Ovary (tissue), 3 donors: ENCODE measurements around the gene RERE.

Experiments
- EP300 ChIP-seq: sonication (generic); formaldehyde crosslinking; IDR thresholded peaks from one replicate; pipeline ENCODE4 v1.6.1; 2017; ENCODE audit warnings: antibody characterized with exemption
- POLR2A ChIP-seq: fragments of 450-650 bp; IDR thresholded peaks from one replicate; pipeline ENCODE4 v1.6.1; 2017; ENCODE audit warnings: antibody characterized with exemption, mild to moderate bottlenecking, moderate library complexity
- TF ChIP-seq, protein P1 (sequence below), 3 donors: fragments of 450-650 bp in 2 of 3; fragments of 200-600 bp in 1 of 3; IDR thresholded peaks; one replicate each; pipeline versions ENCODE4 v1.5.1 to v1.8.0; 2016 to 2022; ENCODE audit warnings: antibody characterized with exemption in 3 of 3, mild to moderate bottlenecking in 1 of 3
- donor health status: DM: no; HTN: no; CAD: no.

- TF ChIP-seq POLR2A, result no peak
- TF ChIP-seq, protein P1, sequence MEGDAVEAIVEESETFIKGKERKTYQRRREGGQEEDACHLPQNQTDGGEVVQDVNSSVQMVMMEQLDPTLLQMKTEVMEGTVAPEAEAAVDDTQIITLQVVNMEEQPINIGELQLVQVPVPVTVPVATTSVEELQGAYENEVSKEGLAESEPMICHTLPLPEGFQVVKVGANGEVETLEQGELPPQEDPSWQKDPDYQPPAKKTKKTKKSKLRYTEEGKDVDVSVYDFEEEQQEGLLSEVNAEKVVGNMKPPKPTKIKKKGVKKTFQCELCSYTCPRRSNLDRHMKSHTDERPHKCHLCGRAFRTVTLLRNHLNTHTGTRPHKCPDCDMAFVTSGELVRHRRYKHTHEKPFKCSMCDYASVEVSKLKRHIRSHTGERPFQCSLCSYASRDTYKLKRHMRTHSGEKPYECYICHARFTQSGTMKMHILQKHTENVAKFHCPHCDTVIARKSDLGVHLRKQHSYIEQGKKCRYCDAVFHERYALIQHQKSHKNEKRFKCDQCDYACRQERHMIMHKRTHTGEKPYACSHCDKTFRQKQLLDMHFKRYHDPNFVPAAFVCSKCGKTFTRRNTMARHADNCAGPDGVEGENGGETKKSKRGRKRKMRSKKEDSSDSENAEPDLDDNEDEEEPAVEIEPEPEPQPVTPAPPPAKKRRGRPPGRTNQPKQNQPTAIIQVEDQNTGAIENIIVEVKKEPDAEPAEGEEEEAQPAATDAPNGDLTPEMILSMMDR (IDR thresholded peaks at IDR 0.05), result no peak
- TF ChIP-seq EP300, result no peak
Observed at GRCh38 chr1:8404460-8405370, 412.7 kb downstream of the RERE start.
